ENCODE results near the gene SLAMF9.

The SLAMF9 gene

DNA sequence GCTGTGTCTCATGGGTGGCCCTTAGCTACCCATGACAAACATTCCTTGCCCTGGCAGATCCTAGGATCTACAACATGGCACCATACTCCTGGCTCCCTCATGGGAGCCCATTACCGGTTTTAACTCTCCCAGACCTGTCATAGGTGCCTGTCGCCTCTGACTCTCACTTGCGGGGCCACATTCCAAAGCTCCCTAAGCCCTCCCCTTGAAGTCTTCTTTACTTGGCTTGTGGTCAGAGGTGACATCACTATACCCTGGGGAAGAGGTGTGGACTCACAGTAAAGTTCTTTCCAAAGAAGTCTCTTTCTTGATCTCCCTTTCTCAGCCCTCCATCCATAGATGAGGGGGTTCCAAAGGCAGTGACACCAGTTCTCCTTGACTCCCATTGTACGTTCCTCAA, 5.4 kb upstream of the SLAMF9 start:
- Histone ChIP-seq H4K20me1 (ENCODE audit: insufficient read depth, low read length, poor library complexity, severe bottlenecking) (no peaks in the 10 kb centered on the region), H2AFZ (ENCODE audit: low read length) (no peak overlapping the region), H3K4me3 (ENCODE audit: low read length, poor library complexity, severe bottlenecking) (no peak overlapping the region), H3K27me3 (ENCODE audit: insufficient read depth, low read length, poor library complexity, severe bottlenecking) (no peaks in the 10 kb centered on the region), H3F3A (ENCODE audit: low read depth) (no peaks in the 10 kb centered on the region), H3K36me3 (ENCODE audit: insufficient read depth, low read length) (no peaks in the 10 kb centered on the region), H3K9me3 (ENCODE audit: insufficient read depth, low read depth, low read length) (no peaks in the 10 kb centered on the region), H3K4me2 (ENCODE audit: low read depth, low read length, poor library complexity, severe bottlenecking) (no peak overlapping the region), H3K9ac (ENCODE audit: low read depth, low read length, poor library complexity, severe bottlenecking) (no peak overlapping the region), H3K4me1 (ENCODE audit: insufficient read depth, low read length, poor library complexity, severe bottlenecking) (no peaks in the 10 kb centered on the region), H3K9me2 (replicated peaks; ENCODE audit: low read depth, low read length) (no peaks in the 10 kb centered on the region), H3K79me2 (ENCODE audit: insufficient read depth, low read length) (no peaks in the 10 kb centered on the region)
- TF ChIP-seq, protein P1, sequence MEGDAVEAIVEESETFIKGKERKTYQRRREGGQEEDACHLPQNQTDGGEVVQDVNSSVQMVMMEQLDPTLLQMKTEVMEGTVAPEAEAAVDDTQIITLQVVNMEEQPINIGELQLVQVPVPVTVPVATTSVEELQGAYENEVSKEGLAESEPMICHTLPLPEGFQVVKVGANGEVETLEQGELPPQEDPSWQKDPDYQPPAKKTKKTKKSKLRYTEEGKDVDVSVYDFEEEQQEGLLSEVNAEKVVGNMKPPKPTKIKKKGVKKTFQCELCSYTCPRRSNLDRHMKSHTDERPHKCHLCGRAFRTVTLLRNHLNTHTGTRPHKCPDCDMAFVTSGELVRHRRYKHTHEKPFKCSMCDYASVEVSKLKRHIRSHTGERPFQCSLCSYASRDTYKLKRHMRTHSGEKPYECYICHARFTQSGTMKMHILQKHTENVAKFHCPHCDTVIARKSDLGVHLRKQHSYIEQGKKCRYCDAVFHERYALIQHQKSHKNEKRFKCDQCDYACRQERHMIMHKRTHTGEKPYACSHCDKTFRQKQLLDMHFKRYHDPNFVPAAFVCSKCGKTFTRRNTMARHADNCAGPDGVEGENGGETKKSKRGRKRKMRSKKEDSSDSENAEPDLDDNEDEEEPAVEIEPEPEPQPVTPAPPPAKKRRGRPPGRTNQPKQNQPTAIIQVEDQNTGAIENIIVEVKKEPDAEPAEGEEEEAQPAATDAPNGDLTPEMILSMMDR (conservative IDR thresholded peaks at IDR 0.05; ENCODE audit: low read length) = no peak
- TF ChIP-seq EZH2phosphoT487 (IDR thresholded peaks at IDR 0.05; ENCODE audit: borderline replicate concordance) = no peak

DNA sequence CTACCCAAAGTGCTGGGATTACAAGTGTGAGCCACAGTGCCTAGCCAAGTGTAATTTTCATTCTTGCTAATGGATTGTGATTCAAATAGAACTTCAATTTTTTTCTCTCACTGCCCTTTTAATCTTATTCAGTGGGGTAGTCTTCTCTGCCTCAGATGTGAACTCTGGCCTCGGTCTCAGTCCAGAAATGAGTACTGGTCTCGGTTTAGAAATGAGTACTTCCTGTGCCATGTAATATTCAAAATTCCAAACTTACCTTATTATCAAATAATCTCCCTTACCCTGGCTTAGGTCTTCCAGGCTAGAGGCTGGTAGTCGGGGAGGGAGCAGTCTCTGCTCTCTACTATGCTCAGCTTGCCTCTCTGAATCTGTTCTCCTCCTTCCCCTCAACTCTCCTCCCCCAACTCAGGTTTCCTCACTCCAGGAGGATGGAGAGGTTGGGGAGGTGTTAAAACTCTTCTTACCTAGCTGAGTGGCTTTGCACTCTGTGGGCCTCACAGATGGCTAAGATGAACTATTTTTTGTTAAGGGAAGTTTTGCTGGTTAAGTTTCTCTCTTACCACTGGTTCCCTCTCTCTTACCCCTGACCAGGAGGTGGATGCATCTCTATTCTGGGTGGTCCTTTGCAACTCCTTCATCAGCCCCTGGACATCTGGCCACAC, 4.8 kb upstream of the SLAMF9 start:
- Histone ChIP-seq H3K9ac (ENCODE audit: low read depth, low read length, poor library complexity, severe bottlenecking) (no peak overlapping the region), H3K4me1 (ENCODE audit: insufficient read depth, low read length, poor library complexity, severe bottlenecking) (no peaks in the 10 kb centered on the region), H3K36me3 (ENCODE audit: insufficient read depth, low read length) (no peaks in the 10 kb centered on the region)

GRCh38 chr1:159957824-159958268, 3.8 kb upstream of the SLAMF9 start:
- Histone ChIP-seq H3K36me3 (ENCODE audit: insufficient read depth, low read length) (no peaks in the 10 kb centered on the region), H3F3A (ENCODE audit: low read depth) (no peaks in the 10 kb centered on the region), H2AFZ (ENCODE audit: low read length) (no peak overlapping the region), H3K9me2 (replicated peaks; ENCODE audit: low read depth, low read length) (no peaks in the 10 kb centered on the region), H3K79me2 (ENCODE audit: insufficient read depth, low read length) (no peaks in the 10 kb centered on the region), H3K4me1 (ENCODE audit: insufficient read depth, low read length, poor library complexity, severe bottlenecking) (no peaks in the 10 kb centered on the region), H3K9me3 (ENCODE audit: insufficient read depth, low read depth, low read length) (no peaks in the 10 kb centered on the region), H3K27me3 (ENCODE audit: insufficient read depth, low read length, poor library complexity, severe bottlenecking) (no peaks in the 10 kb centered on the region), H4K20me1 (ENCODE audit: insufficient read depth, low read length, poor library complexity, severe bottlenecking) (no peaks in the 10 kb centered on the region), H3K4me3 (ENCODE audit: low read length, poor library complexity, severe bottlenecking) (no peak overlapping the region), H3K4me2 (ENCODE audit: low read depth, low read length, poor library complexity, severe bottlenecking) (no peak overlapping the region), H3K9ac (ENCODE audit: low read depth, low read length, poor library complexity, severe bottlenecking) (no peak overlapping the region)
- TF ChIP-seq, protein P1 (conservative IDR thresholded peaks at IDR 0.05; ENCODE audit: low read length) = no peak
- TF ChIP-seq EZH2phosphoT487 (IDR thresholded peaks at IDR 0.05; ENCODE audit: borderline replicate concordance) = no peak

More for the DNA sequence above, 4.8 kb upstream of the SLAMF9 start:
- Histone ChIP-seq H3K9me2 (replicated peaks; ENCODE audit: low read depth, low read length) (no peaks in the 10 kb centered on the region), H3K4me2 (ENCODE audit: low read depth, low read length, poor library complexity, severe bottlenecking) (no peak overlapping the region), H2AFZ (ENCODE audit: low read length) (no peak overlapping the region), H3F3A (ENCODE audit: low read depth) (no peaks in the 10 kb centered on the region), H4K20me1 (ENCODE audit: insufficient read depth, low read length, poor library complexity, severe bottlenecking) (no peaks in the 10 kb centered on the region), H3K79me2 (ENCODE audit: insufficient read depth, low read length) (no peaks in the 10 kb centered on the region), H3K27me3 (ENCODE audit: insufficient read depth, low read length, poor library complexity, severe bottlenecking) (no peaks in the 10 kb centered on the region), H3K9me3 (ENCODE audit: insufficient read depth, low read depth, low read length) (no peaks in the 10 kb centered on the region), H3K4me3 (ENCODE audit: low read length, poor library complexity, severe bottlenecking) (no peak overlapping the region)
- TF ChIP-seq, protein P1 (conservative IDR thresholded peaks at IDR 0.05; ENCODE audit: low read length) = no peak
- TF ChIP-seq EZH2phosphoT487 (IDR thresholded peaks at IDR 0.05; ENCODE audit: borderline replicate concordance) = no peak
